SK-N-SH (cell line): Measurements from ENCODE around the gene TSHZ3. TPM values are rescaled to one million over a fixed set of nuclear protein-coding genes. Genes with fewer than 3 reads are reported as not detected.

ENCODE experiments used
- CTCF ChIA-PET: fragments of 300-600, 350-600 bp; formaldehyde crosslinking; extraction: SDS; loops from one replicate; lab custom pipeline; 2021; lab: Yijun Ruan, JAX
- POLR2A ChIA-PET: fragments of 350-600 bp; sonication (Branson Sonifier 250); formaldehyde crosslinking; extraction: SDS; loops from one replicate; lab custom pipeline; 2020; ENCODE audit warnings: antibody characterized with exemption, inconsistent platforms; lab: Yijun Ruan, JAX
- DNase-seq: peaks from one replicate; pipeline ENCODE4 v3.0.0; 2012
- H2AFZ ChIP-seq: fragments of 200-600 bp; sonication (generic); 2 replicates; pipeline ENCODE4 v1.8.1; 2016; ENCODE audit warnings: antibody characterized with exemption, mild to moderate bottlenecking, low read depth
- H3F3A ChIP-seq: fragments of 200-600 bp; sonication (generic); replicated peaks from 2 replicates; pipeline ENCODE3; 2016; ENCODE audit warnings: antibody characterized with exemption, mild to moderate bottlenecking; ENCODE audit not compliant: insufficient read depth
- H3K27ac ChIP-seq, 2 experiments: fragments of 200-500 bp in 1 of 2; fragments of 200-600 bp in 1 of 2; sonication (Bioruptor generic) in 1 of 2; sonication (generic), shearing (Covaris generic) in 1 of 2; 2 replicates each; pipeline versions ENCODE4 v1.5.1 to v1.6.1; 2014 to 2016; ENCODE audit warnings: low read depth in 2 of 2, inconsistent platforms in 1 of 2, low read length in 1 of 2, mild to moderate bottlenecking in 1 of 2, mixed read lengths in 1 of 2
- H3K27me3 ChIP-seq: fragments of 200-600 bp; sonication (generic), shearing (Covaris generic); 2 replicates; pipeline ENCODE4 v1.6.1; 2016; ENCODE audit warnings: mixed run types; ENCODE audit not compliant: insufficient read depth
- H3K36me3 ChIP-seq, 2 experiments: fragments of 200-500 bp in 1 of 2; fragments of 200-600 bp in 1 of 2; sonication (Bioruptor generic) in 1 of 2; sonication (generic) in 1 of 2; replicated peaks in 1 of 2; 2 replicates each; pipeline versions ENCODE3 to v1.5.1; 2014 to 2016; ENCODE audit warnings: low read length in 1 of 2, mild to moderate bottlenecking in 1 of 2; ENCODE audit not compliant: insufficient read depth in 2 of 2, control insufficient read depth in 1 of 2
- H3K4me1 ChIP-seq, 2 experiments: fragments of 200-500 bp in 1 of 2; fragments of 200-600 bp in 1 of 2; sonication (Bioruptor generic) in 1 of 2; sonication (generic), shearing (Covaris generic) in 1 of 2; 2 replicates each; pipeline versions ENCODE4 v1.5.1 to v1.6.1; 2014 to 2016; ENCODE audit warnings: low read depth in 1 of 2, low read length in 1 of 2, mixed run types in 1 of 2; ENCODE audit not compliant: insufficient read depth in 2 of 2, control insufficient read depth in 1 of 2
- H3K4me2 ChIP-seq: fragments of 200-600 bp; sonication (generic), shearing (Covaris generic); 2 replicates; pipeline ENCODE4 v1.6.1; 2017; ENCODE audit warnings: mixed run types
- H3K4me3 ChIP-seq, 2 experiments: fragments of 200-500 bp in 1 of 2; fragments of 200-600 bp in 1 of 2; sonication (Bioruptor generic) in 1 of 2; sonication (generic), shearing (Covaris generic) in 1 of 2; 2 replicates each; pipeline versions ENCODE4 v1.5.1 to v1.8.1; 2014 to 2016; ENCODE audit warnings: low read depth in 2 of 2, inconsistent platforms in 1 of 2, low read length in 1 of 2, mild to moderate bottlenecking in 1 of 2, mixed read lengths in 1 of 2, moderate library complexity in 1 of 2
- H3K79me2 ChIP-seq: fragments of 200-600 bp; sonication (generic); 2 replicates; pipeline ENCODE4 v1.8.1; 2017; ENCODE audit warnings: mild to moderate bottlenecking; ENCODE audit not compliant: insufficient read depth
- H3K9ac ChIP-seq: fragments of 200-600 bp; sonication (generic); 2 replicates; pipeline ENCODE4 v1.6.1; 2017; ENCODE audit warnings: mixed run types
- H3K9me2 ChIP-seq: fragments of 200-600 bp; sonication (generic); 2 replicates; pipeline ENCODE4 v1.6.1; 2017; ENCODE audit warnings: mixed run types
- H3K9me3 ChIP-seq: fragments of 200-600 bp; sonication (generic); 2 replicates; pipeline ENCODE4 v1.6.1; 2017; ENCODE audit warnings: mixed run types, mild to moderate bottlenecking, moderate library complexity
- H4K20me1 ChIP-seq: fragments of 200-600 bp; sonication (generic); 2 replicates; pipeline ENCODE4 v1.6.1; 2017; ENCODE audit warnings: mild to moderate bottlenecking, mixed run types; ENCODE audit not compliant: insufficient read depth
- CTCF ChIP-seq: fragments of 200-600 bp; sonication (generic); IDR thresholded peaks from 2 replicates; pipeline ENCODE4 v1.6.1; 2017; ENCODE audit warnings: antibody characterized with exemption, mild to moderate bottlenecking, moderate library complexity
- EP300 ChIP-seq, 2 experiments: IDR thresholded peaks; 2 replicates each; pipeline versions ENCODE4 v1.4.0 to v1.6.1; 2012; ENCODE audit warnings: borderline replicate concordance in 1 of 2, low read depth in 1 of 2, low read length in 1 of 2
- EZH2phosphoT487 ChIP-seq: fragments of 200-600 bp; sonication (generic); IDR thresholded peaks from 2 replicates; pipeline ENCODE4 v1.6.1; 2017; ENCODE audit warnings: low read depth, mixed run types, mild to moderate bottlenecking, antibody characterized with exemption, moderate library complexity, borderline replicate concordance
- FOXJ3 ChIP-seq: sonication (generic); formaldehyde crosslinking; IDR thresholded peaks from 2 replicates; pipeline ENCODE4 v1.5.1; 2020; ENCODE audit warnings: mild to moderate bottlenecking, missing genetic modification reagents
- IRF3 ChIP-seq: fragments of 150-350 bp; IDR thresholded peaks from 2 replicates; pipeline ENCODE4 v1.6.1; 2016; ENCODE audit warnings: mild to moderate bottlenecking, low read depth, low read length
- JUND ChIP-seq: IDR thresholded peaks from 2 replicates; pipeline ENCODE4 v1.4.0; 2012
- MAX ChIP-seq: IDR thresholded peaks from 2 replicates; pipeline ENCODE4 v1.4.0; 2012; ENCODE audit warnings: low read depth
- MXI1 ChIP-seq: IDR thresholded peaks from 2 replicates; pipeline ENCODE4 v1.6.1; 2012; ENCODE audit warnings: mild to moderate bottlenecking, low read depth, low read length, improper control_type of control experiment
- NFIC ChIP-seq: IDR thresholded peaks from 2 replicates; pipeline ENCODE4 v1.4.0; 2012; ENCODE audit warnings: borderline replicate concordance
- POLR2AphosphoS5 ChIP-seq: IDR thresholded peaks from 2 replicates; pipeline ENCODE4 v1.6.1; 2012; ENCODE audit warnings: low read depth, low read length
- RAD21 ChIP-seq: IDR thresholded peaks from 2 replicates; pipeline ENCODE4 v1.6.1; 2012; ENCODE audit warnings: mild to moderate bottlenecking, low read length
- RCOR1 ChIP-seq: fragments of 150-350 bp; IDR thresholded peaks from 2 replicates; pipeline ENCODE4 v1.6.1; 2017; ENCODE audit warnings: antibody characterized with exemption, low read length
- REST ChIP-seq: IDR thresholded peaks from 2 replicates; pipeline ENCODE4 v1.6.1; 2012; ENCODE audit warnings: mild to moderate bottlenecking, low read depth, low read length, moderate library complexity
- SMC3 ChIP-seq: IDR thresholded peaks from 2 replicates; pipeline ENCODE4 v1.6.1; 2012; ENCODE audit warnings: low read depth, low read length, improper control_type of control experiment
- TEAD4 ChIP-seq: IDR thresholded peaks from 2 replicates; pipeline ENCODE4 v1.4.0; 2012; ENCODE audit warnings: mild to moderate bottlenecking, borderline replicate concordance; ENCODE audit not compliant: insufficient read depth
- USF1 ChIP-seq: IDR thresholded peaks from 2 replicates; pipeline ENCODE4 v1.4.0; 2012; ENCODE audit warnings: low read depth, borderline replicate concordance
- USF2 ChIP-seq: fragments of 150-350 bp; IDR thresholded peaks from 2 replicates; pipeline ENCODE4 v1.6.1; 2017; ENCODE audit warnings: antibody characterized with exemption, low read length, low read depth, borderline replicate concordance
- YY1 ChIP-seq: IDR thresholded peaks from 2 replicates; pipeline ENCODE4 v1.4.0; 2012; ENCODE audit warnings: low read depth, mild to moderate bottlenecking
- ZBTB33 ChIP-seq: IDR thresholded peaks from 2 replicates; pipeline ENCODE4 v1.4.0; 2012; ENCODE audit warnings: low read depth, borderline replicate concordance
- WGBS: methylation state at CpG from one replicate; pipeline ENCODE4 v1.1.6; 2017; ENCODE audit warnings: low lambda C conversion rate; 5-methylcytosine and 5-hydroxymethylcytosine counted together
- polyA plus RNA-seq, 3 experiments: library from polyadenylated mRNA; depleted of rRNA; stranded (reverse); fragments of >200 nt; gene quantifications; 2 replicates each; pipeline ENCODE4 v1.2.3, GENCODE V29; 2012

Gene TSHZ3
- polyA plus RNA-seq, 1 of the 3 experiments (the other 2 are of a cell fraction): 3.3 TPM

GRCh38 chr19:31313291-31314030, 35.8 kb downstream of the TSHZ3 start:
- Histone ChIP-seq H3K36me3 (no peaks in the 10 kb centered on the region), H3K9ac (no peak overlapping the region), H3K4me1 (peaks cover 27 to 51% of the 10 kb centered on the region in 2 experiments; a peak in 3 of 4 replicates), H3K27ac (no peak overlapping the region; a peak in 1 of 4 replicates), H3K27me3 (no peaks in the 10 kb centered on the region), H3K4me3 (no peak overlapping the region), H3K9me3 (no peaks in the 10 kb centered on the region), H4K20me1 (0 out of 2 replicates have a peak, but pooled peaks cover 13% of the 10 kb centered on the region), H2AFZ (no peak overlapping the region), H3K9me2 (no peaks in the 10 kb centered on the region), H3K4me2 (no peak overlapping the region), H3F3A (no peaks in the 10 kb centered on the region), H3K79me2 (peaks cover 52% of the 10 kb centered on the region)
- ChIA-PET CTCF (interaction anchor here (0.6 to 2.1 kb wide), 3 partner anchors 15 to 220 kb away, joined by 3 to 13 read pairs (median 5); no protein-coding TSS in a partner anchor), POLR2A (no interaction called here)
- TF ChIP-seq NFIC (no peak), RCOR1 (no peak), ZBTB33 (no peak), RAD21 (no peak), POLR2AphosphoS5 (no peak), CTCF (no peak), MXI1 (no peak), TEAD4 (no peak), SMC3 (no peak), YY1 (no peak), EP300 (IDR thresholded peaks at IDR 0.05; ENCODE audit: borderline replicate concordance in 1 of 2, low read depth in 1 of 2, low read length in 1 of 2) (no peak), IRF3 (no peak), EZH2phosphoT487 (no peak), REST (no peak), USF1 (no peak), JUND (no peak), FOXJ3 (CRISPR knock-in tag) (no peak), USF2 (no peak), MAX (no peak)
- WGBS: 77% methylated on average over 11 of the region's 20 CpGs
- no peak for DNase-seq
